Right atrium auricular region (tissue), 2 donors: ENCODE results near the gene AFDN. TPM values are rescaled to one million over a fixed set of nuclear protein-coding genes. Genes with fewer than 3 reads are reported as not detected.

ENCODE experiments used
- DNase-seq: peaks from one replicate; pipeline ENCODE4 v3.0.0-alpha.2; 2019; ENCODE audit warnings: low spot score
- H3K27ac ChIP-seq, 2 donors: fragments of 200-600 bp; sonication (generic); 1 replicate in 1 of 2; 2 replicates in 1 of 2; pipeline ENCODE4 v1.5.1; 2016 to 2019
- H3K27me3 ChIP-seq, 2 donors: fragments of 200-600 bp; sonication (generic); one replicate each; pipeline versions ENCODE4 v1.5.1 to v1.6.0; 2017 to 2019
- H3K36me3 ChIP-seq: fragments of 200-600 bp; sonication (generic); one replicate; pipeline ENCODE4 v1.5.1; 2016
- H3K4me1 ChIP-seq, 2 donors: fragments of 200-600 bp; sonication (generic); one replicate each; pipeline versions ENCODE4 v1.5.1 to v1.6.0; 2017 to 2019
- H3K4me3 ChIP-seq, 2 donors: fragments of 200-600 bp; sonication (generic); 1 replicate in 1 of 2; 2 replicates in 1 of 2; pipeline ENCODE4 v1.5.1; 2017 to 2019; ENCODE audit warnings: mild to moderate bottlenecking in 1 of 2, moderate library complexity in 1 of 2
- H3K9me3 ChIP-seq, 2 donors: fragments of 200-600 bp; sonication (generic); one replicate each; pipeline ENCODE4 v1.5.1; 2019
- CTCF ChIP-seq, 2 donors: fragments of 200-600 bp; sonication (generic); IDR thresholded peaks; one replicate each; pipeline ENCODE4 v1.5.1; 2019; ENCODE audit warnings: antibody characterized with exemption in 2 of 2
- total RNA-seq, 2 donors: library from RNA; depleted of rRNA; stranded (reverse); fragments of >200 nt; gene quantifications; one replicate each; pipeline ENCODE4 v1.1.0, GENCODE V29; 2016

The AFDN gene
- total RNA-seq, 2 donors from 2014 or later, result 51.6 to 51.8 TPM

- Histone ChIP-seq H3K9me3 (no peaks in the 10 kb centered on the region), H3K27me3 (no peaks in the 10 kb centered on the region), H3K36me3 (no peaks in the 10 kb centered on the region), H3K4me3 (no peak overlapping the region), H3K27ac (no peak overlapping the region), H3K4me1 (no peaks in the 10 kb centered on the region)
- no peak for TF ChIP-seq CTCF (IDR thresholded peaks at IDR 0.05)
- DNase-seq, result no peak
Observed at GRCh38 chr6:167815296-167815980, 11.3 kb upstream of the AFDN start.

GRCh38 chr6:167817016-167817415, 9.7 kb upstream of the AFDN start:
- H3K9me3 ChIP-seq, result no peaks in the 10 kb centered on the region
- TF ChIP-seq CTCF (IDR thresholded peaks at IDR 0.05), result no peak
- no peak overlapping the region for H3K27ac ChIP-seq
- DNase-seq, result no peak
- no peak overlapping the region for H3K4me3 ChIP-seq
- H3K4me1 ChIP-seq, result no peaks in the 10 kb centered on the region
- H3K27me3 ChIP-seq, result no peaks in the 10 kb centered on the region
- no peaks in the 10 kb centered on the region for H3K36me3 ChIP-seq

- TF ChIP-seq CTCF (IDR thresholded peaks at IDR 0.05), result no peak
- no peak for DNase-seq
- no peaks in the 10 kb centered on the region for H3K36me3 ChIP-seq
- H3K27ac ChIP-seq, result no peak overlapping the region
- H3K9me3 ChIP-seq, result no peaks in the 10 kb centered on the region
- no peaks in the 10 kb centered on the region for H3K4me1 ChIP-seq
- no peaks in the 10 kb centered on the region for H3K27me3 ChIP-seq
- H3K4me3 ChIP-seq, result no peak overlapping the region
Observed at GRCh38 chr6:167817729-167818128, 9.0 kb upstream of the AFDN start.

GRCh38 chr6:167819576-167819975, 7.1 kb upstream of the AFDN start:
- TF ChIP-seq CTCF (IDR thresholded peaks at IDR 0.05), result no peak
- Histone ChIP-seq H3K4me3 (no peak overlapping the region), H3K27me3 (no peaks in the 10 kb centered on the region), H3K36me3 (no peaks in the 10 kb centered on the region), H3K9me3 (no peaks in the 10 kb centered on the region), H3K4me1 (no peaks in the 10 kb centered on the region), H3K27ac (no peak overlapping the region)
- no peak for DNase-seq

GRCh38 chr6:167820681-167821080, 6.0 kb upstream of the AFDN start:
- H3K9me3 ChIP-seq, result no peaks in the 10 kb centered on the region
- no peaks in the 10 kb centered on the region for H3K27me3 ChIP-seq
- DNase-seq, result no peak
- TF ChIP-seq CTCF (IDR thresholded peaks at IDR 0.05), result no peak
- H3K4me1 ChIP-seq, result peaks cover 0 to 7% of the 10 kb centered on the region in 2 donors
- H3K27ac ChIP-seq, result no peak overlapping the region
- no peaks in the 10 kb centered on the region for H3K36me3 ChIP-seq
- H3K4me3 ChIP-seq, result no peak overlapping the region
